ENCODE data around the gene NHEJ1. TPM values are rescaled to one million over a fixed set of nuclear protein-coding genes. Genes with fewer than 3 reads are reported as not detected.

NHEJ1 gene
- total and polyA plus RNA-seq, 2 of the 13 experiments (the other 11 are each of a cell fraction or from before 2014, with no cell fraction given) = 30.0 to 30.7 TPM

GRCh38 chr2:219177552-219178376 is 17.1 kb upstream of the NHEJ1 start, which contains the start of gene RETREG2 (continued):
- TF ChIP-seq CSRNP2 (CRISPR knock-in tag; conservative IDR thresholded peaks at IDR 0.05; ENCODE audit: low read depth) (no peak), PAX8 (CRISPR knock-in tag; IDR thresholded peaks at IDR 0.05; ENCODE audit: borderline replicate concordance) (0 out of 2 replicates have a peak, but pooled peaks have one; percentile 85), SMARCE1 (IDR thresholded peaks at IDR 0.05; ENCODE audit: borderline replicate concordance) (no peak), MXD3 (CRISPR knock-in tag; IDR thresholded peaks at IDR 0.05) (0 out of 2 replicates have a peak, but pooled peaks have one; percentile 37), ZBTB38 (CRISPR knock-in tag; IDR thresholded peaks at IDR 0.05) (peak; percentile 80; the same call in 1 of the 2 replicates), TRAFD1 (CRISPR knock-in tag; IDR thresholded peaks at IDR 0.05; ENCODE audit: borderline replicate concordance) (no peak), CREM (IDR thresholded peaks at IDR 0.05) (no peak; the same call in 1 of the 2 replicates), CREM (CRISPR knock-in tag; IDR thresholded peaks at IDR 0.05) (no peak), MTF1 (CRISPR knock-in tag; IDR thresholded peaks at IDR 0.05) (no peak), ZBTB49 (CRISPR knock-in tag; IDR thresholded peaks at IDR 0.05; ENCODE audit: borderline replicate concordance) (no peak), HIVEP1 (CRISPR knock-in tag; IDR thresholded peaks at IDR 0.05) (peak; percentile 84), ZNF432 (CRISPR knock-in tag; IDR thresholded peaks at IDR 0.05; ENCODE audit: borderline replicate concordance) (no peak), ZNF44 (CRISPR knock-in tag; IDR thresholded peaks at IDR 0.05) (no peak), ZNF280D (CRISPR knock-in tag; IDR thresholded peaks at IDR 0.05) (no peak; the same call in 1 of the 2 replicates), MTF2 (CRISPR knock-in tag; IDR thresholded peaks at IDR 0.05; ENCODE audit: borderline replicate concordance) (no peak), HDAC1 (CRISPR knock-in tag; IDR thresholded peaks at IDR 0.05) (peak; percentile 35; the same call in 1 of the 2 replicates), KAT7 (CRISPR knock-in tag; IDR thresholded peaks at IDR 0.05; ENCODE audit: borderline replicate concordance) (no peak; the same call in 1 of the 2 replicates), ZNF850 (CRISPR knock-in tag; conservative IDR thresholded peaks at IDR 0.05) (no peak), ISX (CRISPR knock-in tag; conservative IDR thresholded peaks at IDR 0.05) (no peak), ZKSCAN8 (CRISPR knock-in tag; IDR thresholded peaks at IDR 0.05; ENCODE audit: borderline replicate concordance) (no peak; the same call in 1 of the 2 replicates)

Measured in HepG2 (cell line).